GM21737 (cell line): Measurements from ENCODE around the gene RBP3.
"Not testable (repeated sequence)": the region's sequence is repeated elsewhere in the genome, so short reads cannot be mapped to it uniquely, and the experiment has no call there.

Source experiments
- ATAC-seq: cut with Tn5 transposase; IDR thresholded peaks from one replicate; pipeline ENCODE4 v1.9.1; 2021; ENCODE audit warnings: mild to moderate bottlenecking, moderate library complexity; ENCODE audit not compliant: unreplicated experiment

Gene RBP3

GRCh38 chr10:47370878-47371277 lies 22.7 kb downstream of the RBP3 start:
- no peak for ATAC-seq

GRCh38 chr10:47371629-47372485 lies 23.7 kb downstream of the RBP3 start:
- ATAC-seq, result no peak

GRCh38 chr10:47372726-47373125 lies 24.6 kb downstream of the RBP3 start:
- ATAC-seq, result no peak

GRCh38 chr10:47374611-47375536 lies 26.7 kb downstream of the RBP3 start:
- no peak for ATAC-seq

GRCh38 chr10:47376522-47377220 lies 28.5 kb downstream of the RBP3 start:
- no peak for ATAC-seq

GRCh38 chr10:47378183-47378510 lies 30.0 kb downstream of the RBP3 start:
- no peak for ATAC-seq

GRCh38 chr10:47378606-47379444 lies 30.7 kb downstream of the RBP3 start:
- ATAC-seq, result no peak

- no peak for ATAC-seq
Measured at GRCh38 chr10:47379445-47379785, 31.3 kb downstream of the RBP3 start.

GRCh38 chr10:47379901-47380300 lies 31.7 kb downstream of the RBP3 start:
- no peak for ATAC-seq

GRCh38 chr10:47380341-47381102 lies 32.4 kb downstream of the RBP3 start:
- no peak for ATAC-seq

- ATAC-seq, result no peak
Measured at GRCh38 chr10:47381103-47381395, 32.9 kb downstream of the RBP3 start.

GRCh38 chr10:47381427-47382379 lies 33.5 kb downstream of the RBP3 start:
- no peak for ATAC-seq

- ATAC-seq, result no peak
Measured at GRCh38 chr10:47383261-47384147, 35.3 kb downstream of the RBP3 start.

- ATAC-seq, result peak; percentile 75
Measured at GRCh38 chr10:47384148-47384921, 36.2 kb downstream of the RBP3 start, which contains the start of gene ZNF488. Gene ZNF488 (minus strand): TSS chr10:47384293. CDS start chr10:47368829, 15,464 bp downstream.

- ATAC-seq, result not testable (repeated sequence)
Measured at GRCh38 chr10:47386104-47386503, 37.9 kb downstream of the RBP3 start.

GRCh38 chr10:47388879-47389278 lies 40.7 kb downstream of the RBP3 start:
- no peak for ATAC-seq

- ATAC-seq, result no peak
Measured at GRCh38 chr10:47389619-47390018, 41.5 kb downstream of the RBP3 start.
